GM08714 (cell line): ENCODE measurements around the gene ASB9.
"Not testable (repeated sequence)": the region's sequence is repeated elsewhere in the genome, so short reads cannot be mapped to it uniquely, and the experiment has no call there.

Experiments
- H3K4me3 ChIP-seq: fragments of 200-500 bp; sonication (Bioruptor generic); 2 replicates; pipeline ENCODE4 v1.5.1; 2014; ENCODE audit warnings: mild to moderate bottlenecking, low read length, inconsistent platforms
- ZNF274 ChIP-seq: IDR thresholded peaks from 2 replicates; pipeline ENCODE4 v1.6.1; 2012; ENCODE audit warnings: mild to moderate bottlenecking, low read depth, low read length

ASB9 gene

GRCh38 chrX:15269618-15270521, at the start of gene ASB9:
Gene ASB9 (minus strand): TSS chrX:15270083. CDS start chrX:15269874, 209 bp downstream.
- H3K4me3 ChIP-seq = no peak within 1 kb of the TSS

GRCh38 chrX:15319075-15319474, 49.2 kb upstream of the ASB9 start:
- no peak for TF ChIP-seq ZNF274
- H3K4me3 ChIP-seq = no peak overlapping the region

More at GRCh38 chrX:15269618-15270521, at the start of gene ASB9:
- TF ChIP-seq ZNF274 = no peak

- H3K4me3 ChIP-seq = no peak within 1 kb of the TSS
- no peak for TF ChIP-seq ZNF274
Measured at GRCh38 chrX:15315509-15315908, 45.6 kb upstream of the ASB9 start, which contains the start of gene ASB11. Gene ASB11 (minus strand): TSS chrX:15315640. CDS start chrX:15315605, 35 bp downstream.

GRCh38 chrX:15314472-15314871, 44.6 kb upstream of the ASB9 start:
- no peak overlapping the region for H3K4me3 ChIP-seq
- TF ChIP-seq ZNF274 = no peak

- no peak for TF ChIP-seq ZNF274
- H3K4me3 ChIP-seq = no peak overlapping the region
Measured at GRCh38 chrX:15311119-15311518, 41.2 kb upstream of the ASB9 start.

- no peak for TF ChIP-seq ZNF274
- no peak overlapping the region for H3K4me3 ChIP-seq
Measured at GRCh38 chrX:15310117-15310516, 40.2 kb upstream of the ASB9 start.

- H3K4me3 ChIP-seq = not testable (repeated sequence)
Measured at GRCh38 chrX:15305899-15306298, 36.0 kb upstream of the ASB9 start.

- no peak overlapping the region for H3K4me3 ChIP-seq
- no peak for TF ChIP-seq ZNF274
Measured at GRCh38 chrX:15301924-15302323, 32.0 kb upstream of the ASB9 start.

GRCh38 chrX:15299941-15300851, 30.3 kb upstream of the ASB9 start:
- TF ChIP-seq ZNF274 = no peak
- H3K4me3 ChIP-seq = no peak overlapping the region

GRCh38 chrX:15298780-15299179, 28.9 kb upstream of the ASB9 start:
- no peak for TF ChIP-seq ZNF274
- H3K4me3 ChIP-seq = no peak overlapping the region

GRCh38 chrX:15298201-15298600, 28.3 kb upstream of the ASB9 start:
- no peak overlapping the region for H3K4me3 ChIP-seq
- TF ChIP-seq ZNF274 = no peak

- TF ChIP-seq ZNF274 = no peak
Measured at GRCh38 chrX:15293451-15293850, 23.6 kb upstream of the ASB9 start.

GRCh38 chrX:15292861-15293260, 23.0 kb upstream of the ASB9 start:
- no peak overlapping the region for H3K4me3 ChIP-seq
- no peak for TF ChIP-seq ZNF274

More at GRCh38 chrX:15293451-15293850, 23.6 kb upstream of the ASB9 start:
- H3K4me3 ChIP-seq = no peak overlapping the region

GRCh38 chrX:15277604-15278003, 7.7 kb upstream of the ASB9 start:
- no peak for TF ChIP-seq ZNF274
- H3K4me3 ChIP-seq = no peak overlapping the region
